DMS114 treated with DMSO at 0.1 percent for 48 hours (cell line): Measurements from ENCODE around the gene GMCL1.
"Not testable (repeated sequence)": the region's sequence is repeated elsewhere in the genome, so short reads cannot be mapped to it uniquely, and the experiment has no call there.

Experiments used
- DNase-seq: peaks from one replicate; lab custom pipeline; 2025; ENCODE audit not compliant: unreplicated experiment; lab: John Stamatoyannopoulos, UW

The GMCL1 gene

GRCh38 chr2:69807821-69808540, 21.5 kb upstream of the GMCL1 start:
- no peak for DNase-seq

- DNase-seq: no peak
Measured at GRCh38 chr2:69810550-69810949, 18.9 kb upstream of the GMCL1 start.

GRCh38 chr2:69811018-69811417, 18.4 kb upstream of the GMCL1 start:
- no peak for DNase-seq

- no peak for DNase-seq
Measured at GRCh38 chr2:69811591-69811990, 17.9 kb upstream of the GMCL1 start.

GRCh38 chr2:69815717-69816116, 13.7 kb upstream of the GMCL1 start:
- no peak for DNase-seq

GRCh38 chr2:69816923-69817542, 12.4 kb upstream of the GMCL1 start:
- peak; percentile 87 for DNase-seq

- DNase-seq: no peak
Measured at GRCh38 chr2:69817729-69818501, 11.5 kb upstream of the GMCL1 start.

- DNase-seq: no peak
Measured at GRCh38 chr2:69827796-69828540, 1.5 kb upstream of the GMCL1 start.

GRCh38 chr2:69828938-69829255, 563 bp upstream of the GMCL1 start:
- DNase-seq: no peak

GRCh38 chr2:69830045-69830905, 815 bp downstream of the GMCL1 start:
- DNase-seq: no peak

- not testable (repeated sequence) for DNase-seq
Measured at GRCh38 chr2:69830906-69831241, 1.4 kb downstream of the GMCL1 start.

- DNase-seq: no peak
Measured at GRCh38 chr2:69831354-69831905, 2.0 kb downstream of the GMCL1 start.

GRCh38 chr2:69833752-69834151, 4.3 kb downstream of the GMCL1 start:
- DNase-seq: no peak

GRCh38 chr2:69835666-69836065, 6.2 kb downstream of the GMCL1 start:
- no peak for DNase-seq

GRCh38 chr2:69836316-69836715, 6.9 kb downstream of the GMCL1 start:
- no peak for DNase-seq

GRCh38 chr2:69837533-69837932, 8.1 kb downstream of the GMCL1 start:
- DNase-seq: no peak

- DNase-seq: no peak
Measured at GRCh38 chr2:69843993-69844392, 14.5 kb downstream of the GMCL1 start.

GRCh38 chr2:69844560-69844959, 15.1 kb downstream of the GMCL1 start:
- no peak for DNase-seq

- no peak for DNase-seq
Measured at GRCh38 chr2:69846182-69847067, 17.0 kb downstream of the GMCL1 start.
